Natural killer cell (primary cell): ENCODE results near the gene CHGA. TPM values are rescaled to one million over a fixed set of nuclear protein-coding genes. Genes with fewer than 3 reads are reported as not detected.

ENCODE experiments used
- ATAC-seq, 3 donors: fragments of 150-1000 bp in 2 of 3; fragments of 200-7000 bp in 1 of 3; cut with Tn5 transposase; 1 replicate in 1 of 3; 2 replicates in 2 of 3; pipeline ENCODE4 v1.10.0; 2021; ENCODE audit warnings: mild to moderate bottlenecking in 2 of 3, moderate library complexity in 2 of 3
- DNase-seq, 2 donors: peaks; one replicate each; pipeline versions ENCODE4 v3.0.0 to v3.0.0-alpha.2; 2013 to 2021; ENCODE audit warnings: mixed read lengths in 1 of 2
- H3K27ac ChIP-seq: one replicate; pipeline ENCODE4 v1.5.1; 2013; ENCODE audit warnings: mild to moderate bottlenecking, low read length
- H3K27me3 ChIP-seq: one replicate; pipeline ENCODE4 v1.6.1; 2013; ENCODE audit warnings: low read length; ENCODE audit not compliant: control insufficient read depth, insufficient read depth
- H3K36me3 ChIP-seq: one replicate; pipeline ENCODE4 v1.6.1; 2013; ENCODE audit warnings: low read length; ENCODE audit not compliant: control insufficient read depth, insufficient read depth
- H3K4me1 ChIP-seq: one replicate; pipeline ENCODE4 v1.6.1; 2013; ENCODE audit warnings: low read length; ENCODE audit not compliant: control insufficient read depth, insufficient read depth
- H3K4me3 ChIP-seq: one replicate; pipeline ENCODE4 v1.5.1; 2013; ENCODE audit warnings: low read length
- H3K9me3 ChIP-seq: one replicate; pipeline ENCODE4 v1.6.1; 2013; ENCODE audit warnings: low read length; ENCODE audit not compliant: control insufficient read depth, insufficient read depth
- H3K27ac Mint-ChIP-seq, 2 donors: one replicate each; pipeline ENCODE4 v1.8.0; 2022; ENCODE audit warnings: mild to moderate bottlenecking in 2 of 2, mixed read lengths in 2 of 2, moderate library complexity in 1 of 2
- H3K27me3 Mint-ChIP-seq, 2 donors: one replicate each; pipeline ENCODE4 v1.8.0; 2022; ENCODE audit warnings: low read depth in 2 of 2, mixed read lengths in 2 of 2
- H3K36me3 Mint-ChIP-seq: one replicate; pipeline ENCODE4 v1.8.0; 2022; ENCODE audit warnings: mixed read lengths
- H3K4me1 Mint-ChIP-seq, 2 donors: one replicate each; pipeline ENCODE4 v1.8.0; 2022; ENCODE audit warnings: mixed read lengths in 2 of 2
- H3K4me3 Mint-ChIP-seq: one replicate; pipeline ENCODE4 v1.8.0; 2022; ENCODE audit warnings: mild to moderate bottlenecking, moderate library complexity, mixed read lengths
- H3K9me3 Mint-ChIP-seq, 2 donors: one replicate each; pipeline ENCODE4 v1.8.0; 2022; ENCODE audit warnings: mixed read lengths in 2 of 2
- WGBS: methylation state at CpG from one replicate; pipeline ENCODE4 v1.1.7; 2013; ENCODE audit warnings: missing lambda C conversion rate; ENCODE audit not compliant: insufficient coverage; 5-methylcytosine and 5-hydroxymethylcytosine counted together
- intact Hi-C: fragments of 100-400 bp; cut with micrococcal nuclease; formaldehyde crosslinking; loops from one replicate; pipeline ENCODE4 v1.14.2; 2022
- total RNA-seq, 4 donors: library from RNA; stranded (reverse); fragments of 120-200 nt in 1 of 4; gene quantifications; one replicate each; pipeline versions ENCODE4 v1.2.3 to v1.2.4, GENCODE V29; 2013 to 2022
- TF ChIP-seq, protein P1 (sequence below): fragments of 200-600 bp; IDR thresholded peaks from one replicate; pipeline ENCODE4 v1.8.0; 2022; ENCODE audit warnings: antibody characterized with exemption

The CHGA gene
- total RNA-seq, 3 donors from 2014 or later (not counting 1 experiment from before 2014, with no cell fraction given), result not detected

DNA sequence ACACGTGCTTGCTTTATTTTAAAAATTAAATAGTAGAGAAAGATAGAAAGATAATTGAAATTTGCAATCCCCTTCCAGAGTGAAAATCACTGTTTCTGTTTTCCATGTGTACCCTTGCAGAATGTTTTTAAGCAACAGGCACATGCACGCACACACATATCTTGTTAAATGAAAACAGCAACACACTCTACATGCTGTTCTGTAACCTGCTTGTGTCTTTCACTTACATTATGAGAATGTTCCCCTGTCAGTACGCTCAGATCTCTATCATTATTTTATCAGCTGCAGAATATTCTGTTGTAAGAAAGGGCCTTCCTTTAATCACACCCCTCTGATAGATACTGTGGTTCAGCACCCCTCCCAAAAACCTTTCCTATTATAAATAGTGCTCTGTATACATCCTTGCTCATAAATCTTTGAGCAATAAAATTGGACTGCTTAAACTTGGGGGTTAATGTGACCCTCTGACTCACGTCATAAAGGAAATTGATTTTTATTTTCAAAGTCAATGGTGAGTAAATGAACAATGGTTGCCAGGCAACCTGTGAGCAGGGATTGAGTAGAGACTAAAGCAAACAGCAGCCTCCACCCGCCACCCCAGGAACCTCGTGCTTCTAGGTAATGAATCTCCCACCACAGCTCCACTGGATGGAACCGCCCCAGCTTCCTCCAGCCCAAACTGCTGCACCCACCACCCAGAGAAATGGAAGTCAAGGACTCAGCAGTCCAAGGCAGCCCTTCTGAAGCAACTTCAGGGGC, 31.9 kb upstream of the CHGA start:
- no peak for DNase-seq
- intact Hi-C loops, result no loop called here
- WGBS, result 56% methylated on average over 6 of the region's 7 CpGs

DNA sequence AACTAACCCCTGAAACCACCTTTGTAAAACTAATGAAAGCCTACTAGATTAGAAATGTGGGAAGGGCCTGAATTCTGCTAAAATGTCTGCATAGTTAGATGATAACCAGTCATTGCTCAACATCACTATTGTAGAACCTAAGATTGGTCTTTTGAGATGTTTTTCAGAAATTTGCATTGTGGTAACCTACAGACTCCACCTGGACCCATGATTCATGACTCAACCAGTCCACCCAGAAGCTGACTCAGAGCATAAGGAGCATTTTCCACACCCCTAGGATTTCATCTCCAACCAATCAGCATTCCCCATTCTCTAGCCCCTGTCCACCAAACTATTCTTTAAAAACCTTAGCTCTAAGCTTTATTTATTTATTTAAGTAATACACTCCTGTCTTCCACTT, 30.4 kb upstream of the CHGA start:
- no peak overlapping the region for H3K27ac Mint-ChIP-seq
- H3K9me3 Mint-ChIP-seq, result no peaks in the 10 kb centered on the region
- H3K4me1 Mint-ChIP-seq, result no peaks in the 10 kb centered on the region
- no peak for ATAC-seq
- H3K4me3 Mint-ChIP-seq, result no peak overlapping the region
- Histone ChIP-seq H3K27ac (no peak overlapping the region), H3K27me3 (no peaks in the 10 kb centered on the region), H3K4me3 (no peak overlapping the region), H3K36me3 (no peaks in the 10 kb centered on the region), H3K4me1 (no peaks in the 10 kb centered on the region), H3K9me3 (no peaks in the 10 kb centered on the region)
- TF ChIP-seq, protein P1, sequence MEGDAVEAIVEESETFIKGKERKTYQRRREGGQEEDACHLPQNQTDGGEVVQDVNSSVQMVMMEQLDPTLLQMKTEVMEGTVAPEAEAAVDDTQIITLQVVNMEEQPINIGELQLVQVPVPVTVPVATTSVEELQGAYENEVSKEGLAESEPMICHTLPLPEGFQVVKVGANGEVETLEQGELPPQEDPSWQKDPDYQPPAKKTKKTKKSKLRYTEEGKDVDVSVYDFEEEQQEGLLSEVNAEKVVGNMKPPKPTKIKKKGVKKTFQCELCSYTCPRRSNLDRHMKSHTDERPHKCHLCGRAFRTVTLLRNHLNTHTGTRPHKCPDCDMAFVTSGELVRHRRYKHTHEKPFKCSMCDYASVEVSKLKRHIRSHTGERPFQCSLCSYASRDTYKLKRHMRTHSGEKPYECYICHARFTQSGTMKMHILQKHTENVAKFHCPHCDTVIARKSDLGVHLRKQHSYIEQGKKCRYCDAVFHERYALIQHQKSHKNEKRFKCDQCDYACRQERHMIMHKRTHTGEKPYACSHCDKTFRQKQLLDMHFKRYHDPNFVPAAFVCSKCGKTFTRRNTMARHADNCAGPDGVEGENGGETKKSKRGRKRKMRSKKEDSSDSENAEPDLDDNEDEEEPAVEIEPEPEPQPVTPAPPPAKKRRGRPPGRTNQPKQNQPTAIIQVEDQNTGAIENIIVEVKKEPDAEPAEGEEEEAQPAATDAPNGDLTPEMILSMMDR, result no peak
- intact Hi-C loops, result no loop called here
- H3K27me3 Mint-ChIP-seq, result peaks cover 23 to 24% of the 10 kb centered on the region in 2 donors
- H3K36me3 Mint-ChIP-seq, result no peaks in the 10 kb centered on the region
- no peak for DNase-seq

More for the DNA sequence above, 31.9 kb upstream of the CHGA start:
- TF ChIP-seq, protein P1, result no peak
- Histone ChIP-seq H3K36me3 (no peaks in the 10 kb centered on the region), H3K27ac (no peak overlapping the region), H3K9me3 (no peaks in the 10 kb centered on the region), H3K4me1 (no peaks in the 10 kb centered on the region), H3K27me3 (no peaks in the 10 kb centered on the region), H3K4me3 (no peak overlapping the region)
- peaks cover 17 to 22% of the 10 kb centered on the region in 2 donors for H3K27me3 Mint-ChIP-seq
- no peaks in the 10 kb centered on the region for H3K4me1 Mint-ChIP-seq
- no peak overlapping the region for H3K4me3 Mint-ChIP-seq
- no peak for ATAC-seq
- H3K9me3 Mint-ChIP-seq, result no peaks in the 10 kb centered on the region
- no peaks in the 10 kb centered on the region for H3K36me3 Mint-ChIP-seq
- H3K27ac Mint-ChIP-seq, result no peak overlapping the region

DNA sequence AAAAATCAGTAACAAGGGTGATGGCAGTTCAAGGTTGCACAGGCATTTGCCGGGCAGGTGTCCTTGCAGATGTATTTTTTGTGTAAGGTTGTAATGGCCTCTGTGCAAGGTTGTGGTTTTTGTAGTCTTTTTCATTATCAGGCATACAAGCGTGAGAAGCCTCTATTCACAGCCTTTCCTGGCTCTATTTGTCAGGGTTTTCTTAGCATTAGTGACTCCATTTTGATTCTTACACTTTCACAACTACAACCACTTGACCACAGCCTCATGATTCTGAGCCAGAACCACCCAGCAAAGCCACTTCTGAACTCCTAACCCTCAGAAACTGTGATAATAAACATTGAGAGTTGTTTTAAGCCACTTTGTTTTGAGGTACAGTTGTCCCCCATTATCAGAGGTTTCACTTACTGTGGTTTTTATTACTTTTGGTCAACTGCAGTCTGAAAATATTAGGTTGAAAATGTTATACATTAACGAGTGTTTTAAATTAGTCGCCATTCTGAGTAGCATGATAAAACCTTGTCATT, 27.5 kb upstream of the CHGA start:
- Mint-ChIP-seq H3K4me1 (no peaks in the 10 kb centered on the region), H3K27ac (no peak overlapping the region), H3K4me3 (no peak overlapping the region), H3K27me3 (peaks cover 12 to 16% of the 10 kb centered on the region in 2 donors), H3K36me3 (no peaks in the 10 kb centered on the region), H3K9me3 (no peaks in the 10 kb centered on the region)
- 66% methylated on average over 4 of the region's 4 CpGs for WGBS
- no peaks in the 10 kb centered on the region for H3K9me3 ChIP-seq
- no peak for DNase-seq
- no peak overlapping the region for H3K27ac ChIP-seq
- no peaks in the 10 kb centered on the region for H3K36me3 ChIP-seq
- ATAC-seq, result no peak
- H3K4me3 ChIP-seq, result no peak overlapping the region
- H3K27me3 ChIP-seq, result no peaks in the 10 kb centered on the region
- no peaks in the 10 kb centered on the region for H3K4me1 ChIP-seq
- intact Hi-C loops, result no loop called here
- TF ChIP-seq, protein P1, result no peak
